Activated naive CD4-positive, alpha-beta T cell treated with anti-CD3 and anti-CD28 coated beads, Interleukin-2, amount 50 U/mL, for 24 hours (primary cell): ENCODE data around the gene TBCEL.
"Not testable (repeated sequence)": the region's sequence is repeated elsewhere in the genome, so short reads cannot be mapped to it uniquely, and the experiment has no call there.

Experiments used
- H3K27ac Mint-ChIP-seq: one replicate; pipeline ENCODE4 v1.8.0; 2021; ENCODE audit warnings: mild to moderate bottlenecking, mixed read lengths
- H3K27me3 Mint-ChIP-seq: one replicate; pipeline ENCODE4 v1.8.0; 2021; ENCODE audit warnings: mixed read lengths
- H3K36me3 Mint-ChIP-seq: one replicate; pipeline ENCODE4 v1.8.0; 2021; ENCODE audit warnings: mixed read lengths
- H3K4me1 Mint-ChIP-seq: one replicate; pipeline ENCODE4 v1.8.0; 2021; ENCODE audit warnings: mixed read lengths
- H3K4me3 Mint-ChIP-seq: one replicate; pipeline ENCODE4 v1.8.0; 2021; ENCODE audit warnings: mild to moderate bottlenecking, mixed read lengths
- H3K9me3 Mint-ChIP-seq: one replicate; pipeline ENCODE4 v1.8.0; 2021; ENCODE audit warnings: mixed read lengths

Gene TBCEL

DNA sequence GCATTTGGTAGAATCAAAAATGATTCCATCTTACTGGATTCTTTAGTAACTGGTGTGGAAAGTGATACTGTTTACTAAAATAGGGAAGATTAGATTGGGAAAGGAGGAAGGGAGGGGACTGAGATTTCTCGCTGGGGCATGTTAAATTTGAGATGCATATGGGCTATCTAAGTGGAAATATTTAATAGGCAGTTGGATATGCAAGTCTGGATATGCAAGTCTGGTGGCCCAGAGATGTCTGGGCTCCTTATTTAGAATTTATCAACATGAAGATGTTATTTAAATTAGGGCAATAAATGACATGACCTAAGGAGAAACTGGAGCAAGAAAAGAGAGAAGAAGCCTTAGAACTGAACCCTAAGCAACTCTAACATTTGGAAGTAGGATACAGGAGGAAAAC, 17.0 kb upstream of the TBCEL start:
- H3K27ac Mint-ChIP-seq: no peak overlapping the region
- H3K36me3 Mint-ChIP-seq: no peaks in the 10 kb centered on the region
- H3K4me1 Mint-ChIP-seq: no peaks in the 10 kb centered on the region
- H3K9me3 Mint-ChIP-seq: peaks cover 5% of the 10 kb centered on the region
- peaks cover 27% of the 10 kb centered on the region for H3K27me3 Mint-ChIP-seq
- no peak overlapping the region for H3K4me3 Mint-ChIP-seq

DNA sequence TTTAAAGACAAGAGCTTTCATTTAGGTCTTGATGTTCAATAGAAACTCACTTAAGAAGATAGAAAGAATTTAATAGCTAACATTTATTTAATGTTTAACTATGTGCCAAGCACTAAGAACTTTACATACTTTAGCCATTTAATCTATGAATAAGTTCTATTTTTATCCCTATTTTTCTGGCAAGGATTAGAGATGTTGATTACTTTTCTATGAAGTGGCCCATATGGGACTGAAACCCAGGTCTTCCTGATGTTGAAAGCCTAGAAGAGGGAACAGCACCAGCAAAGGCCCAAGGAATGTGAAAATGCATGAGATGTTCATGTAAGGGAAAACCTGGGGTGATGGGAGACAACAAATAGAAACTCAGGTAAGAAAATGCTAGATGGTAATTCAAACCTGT, 15.4 kb upstream of the TBCEL start:
- Mint-ChIP-seq H3K4me3 (no peak overlapping the region), H3K4me1 (no peaks in the 10 kb centered on the region), H3K27ac (no peak overlapping the region)

DNA sequence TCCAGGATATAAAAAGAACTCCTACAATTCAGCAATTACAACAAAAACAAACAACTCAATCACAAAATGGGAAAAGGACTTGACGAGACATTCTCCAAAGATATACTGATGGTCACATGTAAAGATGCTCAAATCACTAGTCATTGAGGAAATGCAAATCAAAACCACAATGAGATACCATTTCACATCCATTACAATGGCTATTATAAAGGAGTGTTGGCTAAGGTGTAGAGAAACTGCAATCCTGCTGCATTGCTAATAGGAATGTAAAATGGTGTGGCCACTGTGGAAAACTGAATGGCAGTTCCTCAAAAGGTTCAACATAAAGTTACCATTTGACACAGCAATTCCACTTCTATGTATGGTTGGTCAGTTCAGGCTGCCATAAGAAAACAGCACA, 11.8 kb upstream of the TBCEL start:
- no peaks in the 10 kb centered on the region for H3K9me3 Mint-ChIP-seq
- no peaks in the 10 kb centered on the region for H3K4me1 Mint-ChIP-seq
- no peaks in the 10 kb centered on the region for H3K36me3 Mint-ChIP-seq
- H3K4me3 Mint-ChIP-seq: no peak overlapping the region
- H3K27ac Mint-ChIP-seq: no peak overlapping the region
- peaks cover 16% of the 10 kb centered on the region for H3K27me3 Mint-ChIP-seq

More for the DNA sequence above, 15.4 kb upstream of the TBCEL start:
- H3K9me3 Mint-ChIP-seq: peaks cover 5% of the 10 kb centered on the region
- H3K27me3 Mint-ChIP-seq: peaks cover 26% of the 10 kb centered on the region
- H3K36me3 Mint-ChIP-seq: no peaks in the 10 kb centered on the region

DNA sequence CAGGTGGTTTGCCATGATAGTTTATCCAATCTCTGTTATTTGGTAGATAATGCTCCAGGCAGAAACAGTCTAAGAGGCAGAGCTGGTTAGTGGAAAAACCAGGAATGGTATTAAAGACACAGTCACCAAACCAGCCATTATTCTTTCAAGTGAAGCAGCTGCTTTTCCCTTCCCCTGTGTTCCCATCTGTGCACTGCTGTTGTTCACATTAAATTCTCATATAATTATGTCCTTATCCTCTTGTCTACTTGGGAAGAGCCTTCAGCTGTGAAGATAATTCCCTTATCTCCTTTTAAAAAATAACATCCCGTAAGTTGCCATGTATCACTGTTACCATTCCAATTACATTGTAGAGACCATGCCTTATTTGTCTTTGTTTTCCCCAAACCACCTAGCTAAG, 5.2 kb upstream of the TBCEL start:
- no peak overlapping the region for H3K4me3 Mint-ChIP-seq
- H3K4me1 Mint-ChIP-seq: no peaks in the 10 kb centered on the region
- no peaks in the 10 kb centered on the region for H3K36me3 Mint-ChIP-seq
- H3K27me3 Mint-ChIP-seq: peaks cover 4% of the 10 kb centered on the region
- no peaks in the 10 kb centered on the region for H3K9me3 Mint-ChIP-seq
- no peak overlapping the region for H3K27ac Mint-ChIP-seq

DNA sequence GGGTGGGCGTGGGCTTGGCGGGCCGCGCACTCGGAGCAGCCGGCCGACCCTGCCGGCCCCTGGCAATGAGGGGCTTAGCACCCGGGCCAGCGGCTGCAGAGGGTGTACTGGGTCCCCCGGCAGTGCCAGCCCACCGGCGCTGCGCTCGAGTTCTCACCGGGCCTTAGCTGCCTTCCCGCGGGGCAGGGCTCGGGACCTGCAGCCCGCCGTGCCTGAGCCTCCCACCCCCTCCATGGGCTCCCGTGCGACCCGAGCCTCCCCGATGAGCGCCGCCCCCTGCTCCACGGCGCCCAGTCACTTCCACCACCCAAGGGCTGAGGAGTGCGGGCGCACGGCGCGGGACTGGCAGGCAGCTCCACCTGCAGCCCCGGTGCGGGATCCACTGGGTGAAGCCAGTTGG, 2.2 kb upstream of the TBCEL start:
- H3K9me3 Mint-ChIP-seq, H3K27me3 Mint-ChIP-seq, H3K36me3 Mint-ChIP-seq, H3K4me3 Mint-ChIP-seq, H3K27ac Mint-ChIP-seq: not testable (repeated sequence)
- H3K4me1 Mint-ChIP-seq: peaks cover 20% of the 10 kb centered on the region

DNA sequence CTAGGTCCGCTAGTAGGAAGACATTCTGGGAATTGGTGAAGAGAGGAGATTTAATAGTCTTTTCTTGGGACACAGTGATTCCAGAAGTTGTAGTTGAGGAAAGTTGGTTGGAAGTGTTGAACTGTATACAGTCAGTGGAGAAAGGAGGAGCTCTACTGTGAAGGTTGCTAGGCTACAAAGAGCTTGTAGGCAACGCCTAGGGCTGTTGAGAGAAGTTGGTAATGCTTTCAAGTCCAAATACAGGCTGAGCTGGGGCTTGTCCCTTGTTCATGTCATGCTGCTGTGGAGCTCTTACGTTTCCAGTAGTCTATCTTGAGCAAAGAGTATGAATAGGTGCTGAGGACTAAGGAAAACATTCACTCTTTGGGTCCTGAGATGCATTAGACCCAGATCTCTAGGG, 1.1 kb downstream of the TBCEL start:
- peaks cover 37% of the 10 kb centered on the region for H3K4me1 Mint-ChIP-seq
- H3K9me3 Mint-ChIP-seq: no peaks in the 10 kb centered on the region
- peaks cover 2% of the 10 kb centered on the region for H3K36me3 Mint-ChIP-seq
- peaks cover 2% of the 10 kb centered on the region for H3K27me3 Mint-ChIP-seq
- peak overlapping the region; percentile 93 for H3K27ac Mint-ChIP-seq
- H3K4me3 Mint-ChIP-seq: peak overlapping the region; percentile 95

DNA sequence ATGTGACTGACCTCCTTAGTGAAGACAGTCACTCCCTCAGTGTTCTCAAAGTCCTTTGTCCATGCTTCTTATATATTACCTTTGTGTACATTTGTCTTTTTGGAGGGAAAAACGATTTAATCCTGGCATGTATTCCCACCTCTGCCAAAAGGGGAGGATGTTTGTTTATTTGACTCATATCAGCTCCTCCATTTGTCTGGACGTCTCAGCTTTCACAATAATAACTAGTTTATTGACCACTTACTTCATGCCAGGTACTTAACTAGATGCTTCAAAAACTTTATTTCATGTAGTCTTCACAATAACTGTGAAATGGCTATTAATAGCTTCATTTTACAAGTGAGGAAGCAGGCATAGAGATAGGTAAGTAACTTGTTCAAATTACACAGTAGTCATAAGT, 5.3 kb downstream of the TBCEL start:
- Mint-ChIP-seq H3K27ac (no peak overlapping the region), H3K4me3 (no peak overlapping the region), H3K36me3 (peaks cover 7% of the 10 kb centered on the region), H3K4me1 (peaks cover 43% of the 10 kb centered on the region), H3K27me3 (no peaks in the 10 kb centered on the region), H3K9me3 (no peaks in the 10 kb centered on the region)

DNA sequence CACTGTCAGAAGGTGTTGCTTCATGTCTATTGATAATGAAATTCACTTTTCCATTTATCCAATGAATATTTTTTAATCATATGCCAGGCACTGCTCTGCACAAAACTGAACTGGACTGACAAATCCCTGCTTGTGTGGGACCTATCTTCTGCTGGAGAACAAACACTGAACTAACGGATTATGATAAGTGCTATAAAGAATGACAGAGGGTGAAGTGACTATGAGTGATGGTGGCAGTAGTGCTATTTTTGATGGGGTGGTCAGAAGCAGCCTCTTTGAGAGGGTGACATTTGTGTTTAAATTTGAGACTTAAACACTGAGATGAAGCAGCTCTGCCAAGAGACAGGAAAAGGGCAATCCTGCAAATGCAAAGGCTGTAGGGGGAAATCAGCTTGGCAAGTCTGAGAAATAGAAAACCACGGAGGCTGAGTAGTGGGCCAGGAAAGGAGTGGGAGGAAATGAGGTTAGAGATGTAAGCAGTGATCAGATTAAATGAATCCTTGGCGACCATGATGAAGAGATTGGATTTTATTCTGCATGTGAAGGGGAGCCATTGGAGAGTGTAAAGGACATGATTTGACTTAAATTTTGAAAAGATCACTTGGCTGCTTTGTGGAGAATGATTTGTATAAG, 6.0 kb downstream of the TBCEL start:
- Mint-ChIP-seq H3K27ac (no peak overlapping the region), H3K4me1 (peaks cover 38% of the 10 kb centered on the region), H3K27me3 (no peaks in the 10 kb centered on the region)

DNA sequence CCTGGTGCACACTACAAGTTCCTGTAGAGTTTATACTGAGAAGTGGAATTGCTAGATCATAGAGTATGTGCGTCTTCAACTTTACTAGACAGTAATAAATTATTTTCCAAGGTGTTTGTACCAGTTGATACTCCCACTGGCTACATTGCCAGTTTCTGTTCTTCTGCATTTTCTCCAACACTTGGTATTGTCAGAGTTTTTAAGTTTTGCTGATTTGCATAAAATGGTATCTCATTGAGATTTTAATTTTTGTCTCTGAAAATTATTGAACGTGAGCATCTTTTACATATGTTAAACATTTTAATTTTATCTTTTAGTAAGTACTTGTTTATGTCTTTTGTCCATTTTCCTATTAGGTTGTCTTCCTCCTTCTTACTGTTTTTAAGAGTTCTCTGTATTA, 7.3 kb downstream of the TBCEL start:
- Mint-ChIP-seq H3K4me3 (no peak overlapping the region), H3K9me3 (no peaks in the 10 kb centered on the region), H3K27me3 (no peaks in the 10 kb centered on the region), H3K27ac (no peak overlapping the region), H3K36me3 (peaks cover 9% of the 10 kb centered on the region), H3K4me1 (peaks cover 38% of the 10 kb centered on the region)

More for the DNA sequence above, 6.0 kb downstream of the TBCEL start:
- no peak overlapping the region for H3K4me3 Mint-ChIP-seq
- no peaks in the 10 kb centered on the region for H3K9me3 Mint-ChIP-seq
- peaks cover 7% of the 10 kb centered on the region for H3K36me3 Mint-ChIP-seq

DNA sequence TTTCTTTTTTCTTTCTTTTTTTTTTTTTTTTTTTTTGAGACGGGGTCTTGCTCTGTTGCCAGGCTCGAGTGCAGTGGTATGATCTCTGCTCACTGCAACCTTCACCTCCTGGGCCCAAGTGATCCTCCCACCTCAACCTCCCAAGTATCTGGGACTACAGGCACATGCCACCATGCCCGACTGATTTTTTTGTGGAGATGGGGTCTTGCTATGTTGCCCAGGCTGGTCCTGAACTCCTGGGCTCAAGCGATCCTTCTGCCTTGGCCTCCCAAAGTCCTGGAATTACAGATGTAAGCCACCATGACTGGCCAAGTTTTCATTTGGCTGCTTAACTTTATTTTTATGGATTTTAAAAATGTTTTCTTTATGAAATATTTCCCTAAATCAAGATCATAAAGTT, 7.7 kb downstream of the TBCEL start:
- peaks cover 39% of the 10 kb centered on the region for H3K4me1 Mint-ChIP-seq
- not testable (repeated sequence) for H3K27ac Mint-ChIP-seq, H3K36me3 Mint-ChIP-seq, H3K27me3 Mint-ChIP-seq, H3K4me3 Mint-ChIP-seq, H3K9me3 Mint-ChIP-seq

DNA sequence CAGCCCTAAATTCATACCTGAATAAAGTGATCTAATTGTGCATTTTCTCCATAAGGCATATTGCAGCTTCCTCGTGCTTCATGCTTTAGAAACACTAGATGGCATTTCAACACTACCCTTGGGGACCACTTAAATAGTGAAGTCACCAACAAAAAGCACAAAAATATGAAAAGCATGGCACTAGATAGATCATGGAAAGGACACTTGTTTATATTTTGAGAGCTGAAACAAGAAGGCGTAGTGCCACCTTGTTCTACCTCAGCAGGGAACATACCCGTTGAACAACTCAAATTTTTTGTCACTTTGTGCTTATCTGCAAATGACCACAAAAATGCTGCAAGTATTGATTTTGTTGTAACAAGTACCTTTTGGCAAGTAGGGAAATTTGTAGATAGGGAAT, 8.6 kb downstream of the TBCEL start:
- Mint-ChIP-seq H3K27ac (no peak overlapping the region), H3K4me1 (peaks cover 39% of the 10 kb centered on the region), H3K27me3 (no peaks in the 10 kb centered on the region), H3K9me3 (no peaks in the 10 kb centered on the region), H3K4me3 (no peak overlapping the region), H3K36me3 (peaks cover 9% of the 10 kb centered on the region)

DNA sequence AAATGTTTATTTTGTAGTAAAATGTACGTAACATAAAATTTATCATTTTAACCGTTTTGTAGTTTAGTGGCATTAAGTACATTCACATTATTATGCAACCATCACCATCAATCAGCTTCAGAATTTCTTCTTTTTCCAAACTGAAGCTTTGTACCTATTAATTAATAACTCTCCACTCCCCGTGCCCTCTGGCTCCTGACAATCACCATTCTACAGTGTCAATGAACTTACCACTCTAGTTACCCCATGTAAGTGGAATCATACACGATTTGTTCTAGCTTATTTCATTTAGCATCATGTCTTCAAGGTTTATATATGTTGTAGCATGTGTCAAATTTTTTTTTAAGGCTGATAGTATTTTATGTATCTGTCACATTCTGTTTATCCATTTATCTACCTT, 9.7 kb downstream of the TBCEL start:
- H3K4me3 Mint-ChIP-seq: no peak overlapping the region
- no peaks in the 10 kb centered on the region for H3K27me3 Mint-ChIP-seq
- no peak overlapping the region for H3K27ac Mint-ChIP-seq
- no peaks in the 10 kb centered on the region for H3K9me3 Mint-ChIP-seq
- peaks cover 41% of the 10 kb centered on the region for H3K4me1 Mint-ChIP-seq
- peaks cover 11% of the 10 kb centered on the region for H3K36me3 Mint-ChIP-seq

DNA sequence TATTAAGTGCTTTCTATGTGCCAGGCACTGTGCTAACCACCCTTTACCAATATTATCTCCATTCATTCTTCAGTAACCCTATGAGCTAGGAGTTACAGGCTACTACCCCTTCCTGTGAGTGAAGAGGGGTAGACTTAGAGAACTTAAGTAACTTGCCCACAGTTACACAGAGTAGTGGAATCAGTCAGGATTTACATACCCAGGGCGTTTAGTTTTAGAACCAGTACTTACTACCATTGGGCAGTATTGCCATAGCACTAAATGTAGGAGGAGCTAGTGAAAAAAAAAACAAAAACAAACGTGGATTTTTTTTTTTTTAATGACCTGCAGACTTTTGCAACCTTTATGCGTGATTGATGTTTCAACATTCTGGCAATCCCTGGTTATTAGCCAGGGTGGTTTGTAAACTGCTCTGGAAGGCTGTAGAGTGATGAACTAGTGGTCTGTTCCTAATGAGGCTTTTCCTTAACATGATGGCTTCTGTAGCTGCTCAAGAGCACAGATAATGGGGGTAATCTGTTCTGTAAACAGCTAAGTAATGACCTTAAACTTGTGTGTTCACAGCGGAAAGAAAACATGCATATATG, 11.4 kb downstream of the TBCEL start:
- Mint-ChIP-seq H3K36me3 (peaks cover 12% of the 10 kb centered on the region), H3K27ac (no peak overlapping the region), H3K4me1 (peaks cover 40% of the 10 kb centered on the region), H3K27me3 (no peaks in the 10 kb centered on the region), H3K4me3 (no peak overlapping the region), H3K9me3 (no peaks in the 10 kb centered on the region)

DNA sequence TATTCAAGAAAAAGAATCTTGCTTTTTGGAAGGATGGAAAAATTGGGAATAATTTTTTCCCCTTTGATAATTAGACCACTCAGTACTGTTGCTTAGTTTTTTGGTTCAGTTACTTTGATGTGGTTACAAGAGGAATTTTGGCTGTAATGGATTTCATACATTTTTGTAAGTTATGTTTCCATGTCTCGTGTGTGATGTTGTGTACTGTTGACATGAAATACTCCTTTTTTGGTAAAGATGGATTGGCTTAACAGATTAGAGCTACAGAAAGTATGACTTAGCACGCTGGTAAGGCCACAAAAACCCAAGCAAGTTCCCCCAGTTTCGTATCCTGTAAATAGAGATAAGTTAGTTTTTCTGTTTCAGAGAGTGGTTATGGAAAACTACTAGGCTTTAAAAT, 11.9 kb downstream of the TBCEL start:
- Mint-ChIP-seq H3K9me3 (no peaks in the 10 kb centered on the region), H3K4me1 (peaks cover 36% of the 10 kb centered on the region), H3K4me3 (no peak overlapping the region), H3K36me3 (peaks cover 10% of the 10 kb centered on the region), H3K27ac (peak overlapping the region; percentile 20), H3K27me3 (no peaks in the 10 kb centered on the region)

DNA sequence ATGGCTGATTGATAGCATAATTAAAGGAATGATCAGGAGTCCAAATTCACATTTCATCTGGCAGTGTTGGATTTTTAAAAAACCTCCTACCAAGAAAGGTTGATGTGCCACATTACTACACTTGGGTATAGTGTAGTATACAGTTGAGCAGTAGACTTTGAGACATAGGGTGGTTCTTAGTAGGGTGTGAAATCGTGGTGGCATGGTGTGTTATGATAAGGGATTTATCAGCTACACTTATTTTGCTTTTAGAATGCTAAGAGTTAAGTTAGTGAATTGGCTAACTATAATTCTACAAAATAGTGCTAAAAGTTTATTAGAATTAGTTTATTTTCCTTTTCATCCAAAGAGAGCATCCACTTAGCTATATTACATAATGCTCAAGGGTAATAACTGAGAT, 13.1 kb downstream of the TBCEL start:
- Mint-ChIP-seq H3K9me3 (no peaks in the 10 kb centered on the region), H3K27me3 (no peaks in the 10 kb centered on the region), H3K36me3 (peaks cover 10% of the 10 kb centered on the region), H3K4me3 (no peak overlapping the region), H3K4me1 (peaks cover 36% of the 10 kb centered on the region), H3K27ac (no peak overlapping the region)

DNA sequence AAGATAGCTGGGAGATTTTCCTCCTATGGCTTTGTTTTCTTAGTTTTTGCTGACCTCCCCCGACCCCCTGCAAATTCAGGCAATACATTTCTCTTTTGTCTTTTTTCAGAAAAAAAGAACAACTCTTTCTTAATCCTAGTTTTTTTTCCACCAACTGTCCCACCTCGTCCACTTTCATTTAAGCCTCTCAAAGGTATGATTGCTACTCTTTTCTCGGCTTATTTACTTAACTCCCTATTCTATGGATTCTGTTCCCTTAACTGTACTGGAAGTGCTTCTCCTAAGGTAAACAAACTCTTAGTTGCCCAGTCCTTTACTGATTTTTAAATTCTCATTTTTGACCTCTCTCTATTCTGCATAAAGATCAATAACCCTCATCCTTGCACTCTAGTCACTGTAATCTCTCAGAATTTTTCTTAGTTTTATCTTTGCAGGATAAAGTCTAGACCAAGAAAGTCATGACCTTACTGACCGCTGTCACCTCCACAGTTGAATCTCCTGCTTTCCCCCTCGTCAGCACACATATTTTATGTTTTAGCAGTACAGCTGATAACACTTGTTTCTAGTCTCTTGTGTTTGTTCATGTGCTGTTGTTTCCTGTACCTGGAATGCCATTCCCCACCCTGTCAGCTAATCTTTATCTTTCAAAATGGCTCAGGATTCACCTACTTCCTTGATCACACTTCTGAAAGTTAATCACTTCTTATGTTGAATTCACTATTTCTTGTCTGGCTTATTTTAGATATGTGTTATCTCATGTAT, 14.9 kb downstream of the TBCEL start:
- no peaks in the 10 kb centered on the region for H3K9me3 Mint-ChIP-seq
- H3K4me1 Mint-ChIP-seq: peaks cover 36% of the 10 kb centered on the region
- no peak overlapping the region for H3K27ac Mint-ChIP-seq
- H3K4me3 Mint-ChIP-seq: no peak overlapping the region
- peaks cover 8% of the 10 kb centered on the region for H3K36me3 Mint-ChIP-seq
- no peaks in the 10 kb centered on the region for H3K27me3 Mint-ChIP-seq
